Measurements from ENCODE around the gene NUDT8. TPM values are rescaled to one million over a fixed set of nuclear protein-coding genes. Genes with fewer than 3 reads are reported as not detected.

NUDT8 gene
- total RNA-seq, 1 donor from 2014 or later, result 14.2 TPM

DNA sequence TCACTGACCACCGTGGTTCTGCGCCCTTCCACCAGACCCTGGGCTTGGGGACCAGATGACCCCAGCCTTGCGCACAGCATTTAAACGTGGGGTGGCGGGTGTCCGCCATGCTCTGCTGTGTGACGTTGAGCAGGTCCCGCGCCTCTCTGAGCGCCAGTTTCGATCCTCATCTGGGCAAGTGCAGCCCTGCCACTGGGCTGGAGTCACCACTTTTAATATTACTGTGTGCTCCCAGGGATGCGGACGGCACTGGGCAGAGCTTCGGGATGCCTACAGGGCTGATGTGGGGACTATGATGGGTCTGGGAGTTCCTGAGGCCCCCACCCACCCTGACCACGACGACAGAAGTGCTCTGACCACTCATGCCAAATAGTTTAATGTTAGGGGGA is 1.2 kb upstream of the NUDT8 start:
- DNase-seq (ENCODE audit: low read depth), result no peak
- peak overlapping the region; percentile 52 for H3K4me3 ChIP-seq (ENCODE audit: low read depth, low read length)
- no peaks in the 10 kb centered on the region for H3K27me3 ChIP-seq (ENCODE audit: control insufficient read depth, insufficient read depth, low read length)
- FAIRE-seq, result no peak
- TF ChIP-seq, protein P1, sequence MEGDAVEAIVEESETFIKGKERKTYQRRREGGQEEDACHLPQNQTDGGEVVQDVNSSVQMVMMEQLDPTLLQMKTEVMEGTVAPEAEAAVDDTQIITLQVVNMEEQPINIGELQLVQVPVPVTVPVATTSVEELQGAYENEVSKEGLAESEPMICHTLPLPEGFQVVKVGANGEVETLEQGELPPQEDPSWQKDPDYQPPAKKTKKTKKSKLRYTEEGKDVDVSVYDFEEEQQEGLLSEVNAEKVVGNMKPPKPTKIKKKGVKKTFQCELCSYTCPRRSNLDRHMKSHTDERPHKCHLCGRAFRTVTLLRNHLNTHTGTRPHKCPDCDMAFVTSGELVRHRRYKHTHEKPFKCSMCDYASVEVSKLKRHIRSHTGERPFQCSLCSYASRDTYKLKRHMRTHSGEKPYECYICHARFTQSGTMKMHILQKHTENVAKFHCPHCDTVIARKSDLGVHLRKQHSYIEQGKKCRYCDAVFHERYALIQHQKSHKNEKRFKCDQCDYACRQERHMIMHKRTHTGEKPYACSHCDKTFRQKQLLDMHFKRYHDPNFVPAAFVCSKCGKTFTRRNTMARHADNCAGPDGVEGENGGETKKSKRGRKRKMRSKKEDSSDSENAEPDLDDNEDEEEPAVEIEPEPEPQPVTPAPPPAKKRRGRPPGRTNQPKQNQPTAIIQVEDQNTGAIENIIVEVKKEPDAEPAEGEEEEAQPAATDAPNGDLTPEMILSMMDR (IDR thresholded peaks at IDR 0.05; ENCODE audit: insufficient read depth, low read length, severe bottlenecking), result no peak
- no peaks in the 10 kb centered on the region for H3K36me3 ChIP-seq (ENCODE audit: control insufficient read depth, insufficient read depth, low read length)

DNA sequence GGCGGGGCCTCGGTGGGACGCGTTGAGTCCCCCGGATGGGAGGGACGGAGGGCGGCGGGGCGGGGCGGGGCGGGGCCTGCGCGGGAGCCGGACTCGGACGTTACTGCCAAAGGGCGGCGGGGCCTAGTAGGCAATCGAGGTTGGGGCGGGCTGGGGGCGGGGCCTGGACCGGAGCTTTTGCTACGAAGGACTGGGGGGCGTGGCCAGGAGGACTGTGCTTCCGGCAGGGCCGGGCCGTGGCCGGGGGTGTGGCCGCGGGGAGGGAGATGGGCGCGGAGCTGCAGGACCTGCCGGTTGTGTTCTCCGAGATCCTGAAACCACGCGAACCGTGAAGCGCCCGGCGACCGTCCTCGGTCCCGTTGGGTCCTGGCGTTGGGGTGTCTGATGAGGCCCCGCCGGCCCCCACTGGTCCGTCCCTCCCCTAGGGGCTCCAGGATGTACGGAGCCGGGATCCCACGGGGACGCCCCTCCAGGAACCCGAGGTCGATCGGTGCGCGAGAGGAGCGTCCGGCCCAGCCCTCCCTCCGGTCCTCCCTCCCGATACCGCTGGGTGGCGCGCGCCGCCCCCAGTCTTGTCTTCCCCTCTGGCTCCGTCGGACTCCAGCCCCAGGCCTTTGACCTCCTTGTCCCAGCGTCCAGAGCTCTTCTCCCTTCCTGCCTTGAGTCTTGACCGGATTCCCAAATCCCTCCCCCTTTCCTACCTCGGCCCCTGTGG is 648 bp upstream of the NUDT8 start:
- TF ChIP-seq, protein P1 (IDR thresholded peaks at IDR 0.05; ENCODE audit: insufficient read depth, low read length, severe bottlenecking), result peak; percentile 91
- FAIRE-seq (no peak), DNase-seq (ENCODE audit: low read depth) (peak; percentile 86)
- H3K4me3 ChIP-seq (ENCODE audit: low read depth, low read length), result peak overlapping the region; percentile 59
- H3K36me3 ChIP-seq (ENCODE audit: control insufficient read depth, insufficient read depth, low read length), result no peaks in the 10 kb centered on the region
- H3K27me3 ChIP-seq (ENCODE audit: control insufficient read depth, insufficient read depth, low read length), result no peaks in the 10 kb centered on the region

DNA sequence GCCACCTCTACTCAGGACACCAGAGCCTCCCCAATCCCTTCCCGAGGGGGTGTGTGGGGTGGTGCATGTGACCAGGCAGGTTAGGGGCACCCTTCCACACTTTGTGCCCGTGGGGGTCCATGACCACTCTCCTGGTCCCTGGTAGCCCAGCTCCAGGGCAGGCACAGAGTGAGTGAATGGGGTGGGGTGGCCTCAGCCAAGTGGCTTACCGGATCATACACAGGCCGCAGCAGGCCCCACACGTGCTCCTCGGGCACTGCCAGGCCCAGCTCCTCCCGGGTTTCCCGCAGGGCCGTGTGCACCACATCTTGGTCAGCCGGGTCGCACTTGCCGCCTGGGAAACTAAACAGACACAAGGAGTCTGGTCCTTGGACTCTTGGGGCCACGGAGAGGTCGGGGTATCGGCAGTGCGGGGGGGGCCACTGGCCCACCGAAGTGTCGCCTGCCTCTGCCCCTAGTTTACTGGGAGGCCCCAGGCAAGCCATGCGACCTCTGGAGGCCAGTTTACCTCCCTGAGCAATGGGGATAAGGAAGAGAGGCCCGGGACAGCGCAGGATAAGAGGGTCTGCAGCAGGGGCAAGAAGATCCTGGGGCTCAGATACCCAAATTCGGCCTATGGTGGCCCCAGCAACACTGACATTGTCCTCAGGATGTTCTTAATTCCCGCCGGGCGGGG is 889 bp downstream of the NUDT8 start:
- FAIRE-seq, result no peak
- H3K4me3 ChIP-seq (ENCODE audit: low read depth, low read length), result peak overlapping the region; percentile 59
- H3K36me3 ChIP-seq (ENCODE audit: control insufficient read depth, insufficient read depth, low read length), result no peaks in the 10 kb centered on the region
- H3K27me3 ChIP-seq (ENCODE audit: control insufficient read depth, insufficient read depth, low read length), result no peaks in the 10 kb centered on the region
- DNase-seq (ENCODE audit: low read depth), result no peak
- TF ChIP-seq, protein P1 (IDR thresholded peaks at IDR 0.05; ENCODE audit: insufficient read depth, low read length, severe bottlenecking), result no peak

DNA sequence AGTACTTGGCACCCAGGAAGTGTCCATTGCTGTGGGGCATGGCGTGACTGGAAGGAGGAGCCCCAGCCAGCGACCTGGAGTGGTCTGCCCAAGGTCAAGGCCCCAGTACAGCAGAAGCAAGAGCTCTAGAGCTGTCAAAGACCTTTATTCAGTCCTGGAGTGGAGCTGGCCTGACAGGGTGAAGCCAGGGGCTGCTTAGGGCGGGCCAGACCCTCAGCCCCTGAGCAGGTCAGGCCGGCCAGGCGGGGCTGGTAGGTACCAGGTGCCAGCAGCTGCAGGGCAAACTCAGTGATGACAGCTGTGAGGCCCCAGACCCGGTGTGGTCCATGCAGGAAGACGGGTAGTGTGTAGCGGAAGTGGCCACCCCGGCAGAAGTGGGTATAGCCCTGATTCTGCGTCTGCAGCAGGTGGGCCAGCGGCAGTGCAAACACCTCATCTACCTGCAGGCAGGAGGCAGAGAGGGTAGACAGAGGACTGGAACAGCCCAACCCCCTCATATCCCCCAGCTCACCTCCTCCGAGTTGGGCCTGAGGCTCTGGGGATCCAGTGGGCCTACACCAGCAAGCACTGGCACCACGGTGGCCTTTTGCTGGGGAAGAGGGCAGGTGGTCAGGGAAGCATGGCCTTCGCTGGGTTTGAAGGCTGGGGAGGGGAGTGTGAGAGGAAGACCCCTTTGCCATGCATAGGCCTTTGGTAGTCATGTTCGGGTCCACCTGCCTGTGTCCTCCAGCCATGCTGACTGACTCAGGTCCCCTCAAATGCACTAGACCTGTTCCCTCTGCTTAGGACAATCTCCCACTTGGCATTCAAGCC is 1.7 kb downstream of the NUDT8 start:
- H3K27me3 ChIP-seq (ENCODE audit: control insufficient read depth, insufficient read depth, low read length), result no peaks in the 10 kb centered on the region
- no peak for FAIRE-seq
- TF ChIP-seq, protein P1 (IDR thresholded peaks at IDR 0.05; ENCODE audit: insufficient read depth, low read length, severe bottlenecking), result no peak
- no peak overlapping the region for H3K4me3 ChIP-seq (ENCODE audit: low read depth, low read length)
- DNase-seq (ENCODE audit: low read depth), result no peak
- no peaks in the 10 kb centered on the region for H3K36me3 ChIP-seq (ENCODE audit: control insufficient read depth, insufficient read depth, low read length)

DNA sequence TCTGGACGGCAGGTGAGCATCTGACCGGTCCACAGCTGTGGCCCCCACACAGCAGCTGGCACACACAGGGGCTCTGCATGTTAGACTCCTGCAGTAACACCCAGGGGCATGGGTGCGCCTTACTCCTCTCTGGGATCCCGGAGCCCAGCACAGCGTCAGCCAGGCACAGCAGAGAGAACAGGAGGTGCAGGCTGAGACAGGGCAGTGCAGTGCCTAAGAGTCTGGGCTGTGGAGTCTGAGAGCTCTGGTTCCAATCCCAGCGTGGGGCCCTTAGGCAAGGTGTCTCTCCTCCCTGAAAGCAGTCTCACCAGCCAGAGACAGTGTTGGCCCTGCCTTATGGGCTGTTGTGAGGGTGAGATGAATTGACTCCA is 2.3 kb downstream of the NUDT8 start:
- H3K27me3 ChIP-seq (ENCODE audit: control insufficient read depth, insufficient read depth, low read length), result no peaks in the 10 kb centered on the region
- H3K4me3 ChIP-seq (ENCODE audit: low read depth, low read length), result no peak overlapping the region
- DNase-seq (ENCODE audit: low read depth) (no peak), FAIRE-seq (no peak)
- TF ChIP-seq, protein P1 (IDR thresholded peaks at IDR 0.05; ENCODE audit: insufficient read depth, low read length, severe bottlenecking), result no peak
- no peaks in the 10 kb centered on the region for H3K36me3 ChIP-seq (ENCODE audit: control insufficient read depth, insufficient read depth, low read length)
